GM21723 (cell line): ENCODE measurements around the gene MARK3.

ENCODE experiments used
- ATAC-seq: cut with Tn5 transposase; IDR thresholded peaks from one replicate; pipeline ENCODE4 v1.9.1; 2021; ENCODE audit warnings: mild to moderate bottlenecking, moderate library complexity; ENCODE audit not compliant: unreplicated experiment

Gene MARK3

DNA sequence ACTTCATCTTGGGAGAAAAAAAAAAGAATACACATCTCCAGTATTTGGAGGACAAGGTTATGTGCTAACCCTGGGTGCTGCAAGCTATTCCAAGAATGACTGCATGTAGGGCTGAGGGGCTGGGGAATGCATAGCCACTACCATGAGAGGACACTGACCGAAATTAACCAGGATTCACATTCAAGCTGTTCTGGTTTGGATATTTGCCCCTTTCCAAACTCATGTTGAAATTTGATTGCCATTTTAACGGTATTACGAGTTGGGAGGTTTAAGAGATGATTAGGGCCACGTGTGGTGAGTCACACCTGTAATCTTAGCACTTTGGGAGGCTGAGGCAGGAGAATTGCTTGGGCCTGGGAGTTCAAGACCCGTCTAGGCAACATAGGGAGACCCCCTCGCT lies 18.5 kb upstream of the MARK3 start:
- ATAC-seq: no peak

DNA sequence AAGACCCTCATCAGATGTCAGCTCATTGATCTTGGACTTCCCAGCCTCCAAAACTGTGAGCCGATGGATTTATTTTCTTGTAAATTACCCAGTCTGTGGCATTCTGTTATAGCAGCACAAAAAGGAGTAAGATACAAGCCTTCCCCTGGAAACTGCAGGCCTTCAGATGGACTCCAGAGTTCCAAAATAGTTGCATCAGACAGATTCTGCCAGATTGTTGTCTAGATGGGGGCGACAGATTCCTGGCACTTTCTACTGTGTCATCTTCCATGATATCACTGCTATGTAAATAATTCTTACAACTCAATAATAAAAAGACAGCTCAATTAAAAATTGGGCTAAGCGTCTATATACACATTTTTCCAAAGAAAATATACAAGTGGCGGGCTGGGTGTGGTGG lies 17.2 kb upstream of the MARK3 start:
- no peak for ATAC-seq

DNA sequence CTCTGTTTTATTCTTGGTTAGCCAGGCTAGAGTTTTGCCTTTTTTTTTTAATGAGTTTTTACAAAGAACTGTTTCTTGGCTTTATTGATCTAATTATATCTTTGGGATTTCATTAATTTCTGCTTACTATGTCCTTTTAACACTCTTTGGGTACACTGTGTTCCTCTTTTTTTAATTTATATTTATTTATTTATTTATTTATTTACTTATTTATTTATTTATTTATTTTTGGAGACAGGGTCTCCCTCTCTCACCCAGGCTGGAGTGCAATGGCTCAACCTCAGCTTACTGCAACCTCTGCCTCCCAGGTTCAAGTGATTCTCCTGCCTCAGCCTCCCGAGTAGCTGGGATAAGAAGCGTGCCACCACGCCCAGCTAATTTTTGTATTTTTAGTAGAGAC lies 15.1 kb upstream of the MARK3 start:
- ATAC-seq: no peak

DNA sequence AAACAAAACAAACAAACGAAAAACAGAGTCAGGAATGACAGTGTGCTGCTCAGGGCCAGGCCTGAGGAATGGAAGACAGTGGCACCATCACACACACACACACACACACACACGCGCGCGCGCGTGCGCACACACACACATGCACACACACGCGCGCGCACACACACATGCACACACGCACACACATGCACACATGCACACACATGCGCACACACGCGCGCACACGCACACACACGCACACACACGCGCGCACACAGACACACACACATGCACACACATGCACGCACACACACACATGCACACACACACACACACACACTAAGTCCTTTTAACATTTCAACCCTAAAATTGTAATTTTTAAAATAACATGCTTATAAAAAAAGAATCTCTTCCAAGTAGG lies 13.2 kb upstream of the MARK3 start:
- no peak for ATAC-seq

DNA sequence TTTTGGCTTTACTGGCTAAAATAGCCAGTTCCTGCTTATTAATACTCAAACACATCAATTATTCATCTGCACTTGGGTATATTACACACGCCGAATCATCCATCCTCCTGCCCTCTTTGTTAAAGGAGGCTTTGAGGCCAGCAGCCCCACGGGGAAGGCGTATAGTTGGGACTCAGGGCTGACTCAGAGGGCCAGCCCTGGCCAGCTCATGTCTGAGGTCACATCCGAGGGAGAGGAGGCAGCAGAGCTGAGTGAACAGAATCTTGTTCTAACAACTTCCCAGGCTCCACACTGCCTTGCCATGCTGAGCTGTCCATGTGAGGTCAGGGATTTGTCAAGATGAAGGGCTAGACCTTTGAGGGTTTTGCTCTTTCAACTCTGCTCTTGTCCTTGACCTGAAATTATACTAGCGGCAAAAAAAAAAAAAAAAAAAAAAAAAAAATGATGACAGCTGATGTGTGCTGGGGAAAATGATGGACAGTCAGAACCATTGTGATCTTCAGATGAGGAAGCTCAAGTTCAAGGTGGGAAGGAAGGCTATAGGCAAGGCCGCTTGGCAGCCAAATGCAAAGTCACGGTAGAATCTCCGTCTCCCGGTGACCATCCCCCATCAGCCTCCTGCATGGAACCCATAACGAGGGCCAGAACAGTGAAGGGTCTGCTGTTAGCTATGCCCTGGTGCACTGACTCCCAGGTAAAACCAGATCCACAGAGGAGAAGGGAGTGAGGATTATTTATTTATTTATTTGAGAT lies 12.5 kb upstream of the MARK3 start:
- ATAC-seq: no peak

DNA sequence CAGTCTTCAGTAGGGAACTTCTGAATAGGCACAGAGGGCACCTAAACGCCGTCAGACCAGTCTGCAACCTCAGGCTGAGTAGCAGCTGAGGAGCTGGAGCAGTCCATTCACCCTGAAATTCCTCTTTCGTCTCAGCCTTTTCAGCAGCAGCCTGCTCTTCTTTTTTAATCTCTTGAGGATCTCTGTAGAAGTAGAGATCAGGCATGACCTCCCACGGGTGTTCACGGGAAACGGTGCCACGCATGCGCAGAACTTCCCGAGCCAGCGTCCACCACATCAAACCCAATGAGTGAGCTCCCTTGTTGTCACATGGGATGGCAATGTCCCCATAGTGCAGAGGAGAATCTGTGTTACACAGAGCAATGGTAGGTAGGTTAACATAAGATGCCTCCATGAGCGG lies 11.1 kb upstream of the MARK3 start:
- ATAC-seq: no peak

DNA sequence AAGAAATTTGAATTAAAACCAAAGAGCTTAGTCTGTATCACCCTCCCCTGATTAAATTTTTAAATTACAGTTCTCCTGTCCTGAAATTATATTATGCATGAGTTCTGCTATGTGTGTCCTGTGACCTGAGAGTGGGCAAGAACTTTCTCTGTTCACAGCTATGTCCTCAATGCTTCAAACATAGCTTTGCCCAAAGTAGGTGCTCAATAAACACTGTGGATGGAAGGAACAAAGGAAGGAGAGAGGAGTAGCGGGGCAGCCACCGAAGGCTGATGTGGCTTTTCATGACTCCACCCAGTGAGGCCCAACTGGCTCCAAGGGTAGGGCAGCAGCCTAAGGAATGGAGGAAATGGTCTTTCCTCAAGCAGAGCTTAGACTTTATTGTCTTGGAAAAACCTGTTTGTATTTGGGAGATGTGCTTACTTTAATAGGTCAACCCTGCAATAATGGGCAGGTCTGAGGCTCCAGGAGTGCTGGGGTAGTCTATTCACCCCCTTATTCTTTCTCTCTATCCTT lies 7.6 kb upstream of the MARK3 start:
- no peak for ATAC-seq

DNA sequence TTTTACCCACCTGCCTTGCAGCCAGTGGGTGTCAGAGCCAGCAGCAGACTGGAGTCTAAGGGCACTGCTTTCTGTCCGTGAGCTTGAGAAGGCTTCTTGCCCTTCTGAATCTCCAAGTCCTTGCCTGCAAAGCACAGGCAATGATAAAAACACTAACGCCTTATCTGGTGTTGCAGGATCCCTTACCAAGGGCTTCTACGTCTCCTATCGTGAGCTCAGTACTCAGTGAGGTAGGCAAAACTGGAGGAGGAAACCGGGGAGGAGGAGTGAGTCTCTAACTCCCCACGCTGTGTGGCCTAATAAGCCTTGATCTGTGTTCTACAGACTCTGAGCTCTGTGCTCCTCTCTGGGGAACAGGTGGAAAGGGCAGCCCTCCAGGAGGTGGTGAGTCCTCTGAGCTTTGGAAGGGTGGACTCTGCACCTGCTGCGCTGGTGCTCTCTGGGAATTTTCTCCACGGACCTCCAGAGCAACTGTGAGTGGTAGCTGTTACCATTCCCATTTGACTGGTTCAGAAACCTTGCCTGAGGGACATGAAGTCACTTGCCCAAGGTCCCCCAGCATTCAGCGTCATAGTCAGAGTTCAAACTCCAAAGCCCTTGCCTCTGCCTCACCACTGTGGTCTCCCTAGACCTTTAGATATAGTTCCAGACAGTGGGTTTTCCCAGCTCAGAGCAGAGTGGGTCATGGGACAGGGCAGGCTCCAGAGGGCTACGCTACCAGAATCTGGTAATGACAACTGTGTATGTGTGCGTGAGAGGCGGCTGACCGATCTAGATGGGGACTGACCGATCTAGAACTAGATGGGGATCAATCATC lies 7.0 kb upstream of the MARK3 start:
- no peak for ATAC-seq

DNA sequence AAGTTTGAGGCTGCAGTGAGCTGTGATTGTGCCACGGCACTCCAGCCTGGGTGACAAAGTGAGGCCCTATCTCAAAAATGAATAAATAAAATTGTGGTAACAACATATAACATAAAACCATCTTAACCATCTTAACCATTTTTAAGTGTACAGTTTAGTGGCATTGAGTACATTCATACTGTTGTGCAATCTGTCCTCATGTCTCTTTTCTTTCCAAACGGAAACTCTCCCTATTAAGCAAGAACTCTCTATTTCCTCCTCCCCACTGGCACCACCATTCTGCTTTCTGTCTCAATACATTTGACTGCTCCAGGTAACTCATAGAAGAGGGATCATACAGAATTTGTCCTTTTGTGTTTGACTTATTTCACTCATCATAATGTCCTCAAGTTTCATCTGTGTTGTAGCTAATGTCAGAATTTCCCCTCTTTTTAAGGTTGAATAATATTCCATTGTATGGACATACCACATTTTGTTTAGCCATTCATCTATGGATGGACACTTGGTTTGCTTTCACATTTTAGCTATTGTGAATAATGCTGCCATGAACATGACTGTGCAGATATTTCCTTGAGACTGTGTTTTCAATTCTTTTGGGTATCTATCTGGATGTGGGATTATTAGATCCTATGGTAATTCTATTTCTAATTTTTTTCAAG lies 4.4 kb upstream of the MARK3 start:
- ATAC-seq: no peak

DNA sequence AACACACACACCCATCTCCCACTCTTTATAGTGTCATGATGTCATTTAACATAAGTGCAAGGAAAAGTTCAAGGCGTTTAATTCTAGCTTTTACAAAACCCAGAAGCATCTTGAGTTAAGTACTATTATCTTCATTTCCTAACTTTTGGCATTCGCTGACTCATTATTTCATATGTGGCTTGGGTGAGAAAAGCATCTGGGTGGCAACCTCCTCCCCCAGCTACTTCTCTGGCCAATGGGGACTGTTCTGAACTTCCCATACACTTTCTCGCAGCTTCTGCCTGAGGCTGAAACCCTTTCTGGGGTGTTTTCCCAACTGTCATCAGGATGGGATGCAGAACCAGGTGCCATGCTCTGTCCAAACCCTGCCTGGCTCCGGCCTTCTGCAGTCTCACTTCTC lies 2.8 kb upstream of the MARK3 start:
- ATAC-seq: no peak

DNA sequence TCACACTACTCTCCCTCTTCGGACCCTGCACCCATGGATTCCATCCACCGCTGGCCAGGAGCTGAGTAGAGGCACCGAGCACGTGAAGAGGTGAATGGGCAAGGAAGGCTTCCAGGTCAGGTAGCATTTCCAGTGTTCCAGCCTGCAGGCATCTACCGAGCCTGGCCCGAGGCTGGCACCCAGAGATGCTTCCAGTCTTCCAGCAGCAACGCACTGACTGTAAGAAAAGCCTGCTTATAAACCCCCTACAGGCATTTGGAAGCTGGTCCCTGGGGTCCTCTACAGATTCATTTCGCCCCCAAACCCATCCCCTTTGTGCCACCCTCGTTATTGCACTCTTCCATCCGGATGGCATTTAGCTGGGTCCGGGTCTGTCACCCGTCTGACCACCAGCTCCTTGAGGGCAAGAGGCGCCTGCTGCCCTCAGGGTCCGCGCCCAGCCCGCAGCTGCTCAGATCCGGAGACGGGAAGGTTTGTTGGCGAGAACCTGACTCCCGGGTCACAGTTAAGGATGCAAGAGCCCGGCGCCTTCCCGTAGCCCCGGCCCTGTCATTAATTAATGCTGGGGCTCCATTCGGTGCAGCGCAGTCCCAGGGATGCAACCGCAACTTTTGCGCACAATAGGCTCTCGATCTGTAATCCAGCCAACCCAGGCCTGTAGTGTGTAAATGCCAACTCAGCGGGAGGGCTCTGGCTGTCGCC lies 614 bp upstream of the MARK3 start:
- ATAC-seq: peak; percentile 4

DNA sequence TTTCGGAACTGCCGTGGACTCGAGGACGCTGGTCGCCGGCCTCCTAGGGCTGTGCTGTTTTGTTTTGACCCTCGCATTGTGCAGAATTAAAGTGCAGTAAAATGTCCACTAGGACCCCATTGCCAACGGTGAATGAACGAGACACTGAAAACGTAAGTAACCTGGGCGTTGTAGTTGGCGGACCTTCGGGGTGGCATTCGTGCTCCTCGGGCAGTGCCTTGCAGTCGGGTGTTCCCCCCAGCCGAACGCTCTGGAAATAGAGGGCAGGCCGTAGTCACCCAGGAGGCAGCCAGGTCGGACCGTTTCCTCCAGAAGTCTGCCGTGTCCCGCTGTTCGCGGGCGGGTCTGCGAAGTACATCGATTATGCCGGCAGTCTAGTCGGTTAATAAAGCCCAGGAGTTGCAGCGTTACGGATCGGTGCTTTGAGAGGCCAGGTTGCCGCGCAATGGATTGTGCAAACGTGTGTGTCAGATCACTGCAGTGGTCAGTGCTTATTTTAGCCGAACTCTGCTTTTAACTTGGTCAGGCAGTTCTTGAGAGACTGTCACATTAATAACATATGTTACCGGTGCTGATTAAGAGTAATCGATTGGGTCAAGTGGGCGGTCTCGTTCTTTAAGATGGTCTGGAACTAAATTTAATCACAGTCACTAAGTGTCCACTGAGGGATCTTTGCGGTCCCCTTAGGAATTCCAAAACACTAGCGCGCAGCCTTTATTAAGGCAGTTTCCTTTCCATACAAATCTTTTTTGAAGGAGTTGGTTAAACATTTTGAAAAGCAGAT lies 906 bp downstream of the MARK3 start:
- ATAC-seq: peak; percentile 27

DNA sequence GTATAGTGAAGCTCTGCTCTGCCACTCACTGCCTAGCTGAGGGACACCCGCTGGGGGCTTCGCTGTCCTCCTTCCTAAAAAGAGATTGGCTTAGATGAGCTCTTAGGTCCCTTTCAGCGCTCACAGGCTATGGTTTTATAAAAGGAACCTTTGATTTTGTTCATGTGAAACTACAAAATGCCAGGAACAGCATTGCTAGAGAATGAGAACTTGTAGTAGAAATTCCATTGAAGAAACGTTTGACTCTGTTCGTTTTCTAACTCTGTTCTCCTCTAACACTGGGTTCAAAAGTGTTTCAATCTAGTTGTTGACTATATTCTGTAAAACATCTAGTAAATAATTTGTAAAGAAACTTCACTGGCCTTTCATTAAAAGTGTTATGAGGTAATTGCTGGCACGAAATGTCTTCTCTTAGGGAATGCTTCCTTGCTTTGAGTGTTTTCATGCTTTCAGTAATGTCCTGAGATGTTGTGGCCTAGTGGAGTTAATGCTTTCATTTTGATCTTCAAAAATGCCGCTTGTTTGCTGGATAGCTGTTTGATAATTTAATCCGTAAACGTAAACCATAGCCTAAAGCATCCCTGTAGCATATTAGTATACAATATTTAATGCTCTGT lies 1.6 kb downstream of the MARK3 start:
- ATAC-seq: no peak

DNA sequence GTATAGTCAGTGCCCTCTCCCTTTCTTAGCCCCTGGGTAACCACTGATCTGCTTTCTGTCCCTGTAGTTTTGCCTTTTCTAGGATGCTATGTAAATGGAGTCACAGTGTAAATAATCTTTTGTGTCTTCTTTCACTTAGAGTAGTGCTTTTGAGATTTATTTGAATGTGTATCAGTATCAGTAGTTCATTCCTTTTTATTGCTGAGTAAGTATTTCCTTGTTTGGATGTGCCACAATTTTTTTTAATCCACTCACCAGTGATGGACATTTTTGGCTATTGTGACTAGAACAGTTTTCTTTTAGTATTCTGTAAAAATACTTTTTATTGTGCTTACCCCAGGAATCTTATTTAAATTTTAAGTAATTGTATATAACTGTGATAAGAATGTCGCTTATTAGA lies 3.4 kb downstream of the MARK3 start:
- ATAC-seq: no peak

DNA sequence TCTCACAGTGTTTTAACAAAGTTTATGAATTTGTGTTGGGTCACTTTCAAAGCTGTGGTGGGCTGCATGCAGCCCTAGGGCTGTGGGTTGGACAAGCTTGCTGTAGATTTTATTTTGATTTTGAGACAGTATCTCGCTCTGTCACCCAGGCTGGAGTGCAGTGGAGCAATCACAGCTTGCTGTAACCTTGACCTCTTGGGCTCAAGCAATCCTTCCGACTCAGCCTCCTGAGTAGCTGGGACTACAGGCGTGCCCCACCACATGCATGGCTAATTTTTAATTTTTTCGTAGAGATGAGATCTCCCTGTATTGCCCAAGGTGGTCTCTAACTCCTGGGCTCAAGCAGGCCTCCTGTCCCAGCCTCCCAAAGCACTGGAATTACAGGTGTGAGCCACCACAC lies 5.4 kb downstream of the MARK3 start:
- ATAC-seq: no peak

DNA sequence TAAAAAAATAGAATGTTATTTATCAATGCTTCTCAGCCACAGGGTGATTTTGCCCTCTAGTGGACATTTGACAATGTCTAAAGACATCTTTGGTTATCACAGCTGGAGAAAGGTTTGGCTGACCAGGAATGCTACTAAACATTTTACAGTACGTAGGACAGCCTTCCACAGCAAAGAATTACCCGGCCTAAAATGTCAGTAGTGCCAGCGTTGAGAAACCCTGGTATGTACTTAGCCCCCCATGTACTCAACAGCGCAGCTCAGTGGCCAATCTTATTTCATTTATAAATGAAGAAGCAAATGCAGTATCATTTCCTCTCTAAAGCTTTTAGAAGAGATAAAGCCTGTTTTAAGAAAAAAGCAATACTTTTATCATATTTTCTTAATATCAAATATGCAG lies 5.8 kb downstream of the MARK3 start:
- ATAC-seq: no peak

DNA sequence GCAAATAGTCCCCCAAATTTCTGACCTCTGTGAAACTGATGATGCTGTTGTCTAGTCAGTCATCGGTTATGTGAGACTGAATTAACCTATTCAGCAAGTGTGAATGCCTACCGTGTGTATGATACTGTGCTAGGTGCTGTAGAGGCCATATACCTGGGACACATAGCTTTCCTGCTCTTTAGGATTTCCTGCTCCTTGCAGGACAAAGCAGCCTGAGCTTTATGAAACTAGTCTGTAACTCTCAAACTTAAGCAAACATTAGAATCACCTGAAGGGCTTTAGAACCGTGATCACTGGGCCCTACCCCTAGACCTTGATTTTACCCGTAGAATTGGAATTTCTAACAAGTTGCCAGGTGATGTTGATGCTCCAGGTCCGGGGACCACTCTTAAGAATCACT lies 6.9 kb downstream of the MARK3 start:
- no peak for ATAC-seq

DNA sequence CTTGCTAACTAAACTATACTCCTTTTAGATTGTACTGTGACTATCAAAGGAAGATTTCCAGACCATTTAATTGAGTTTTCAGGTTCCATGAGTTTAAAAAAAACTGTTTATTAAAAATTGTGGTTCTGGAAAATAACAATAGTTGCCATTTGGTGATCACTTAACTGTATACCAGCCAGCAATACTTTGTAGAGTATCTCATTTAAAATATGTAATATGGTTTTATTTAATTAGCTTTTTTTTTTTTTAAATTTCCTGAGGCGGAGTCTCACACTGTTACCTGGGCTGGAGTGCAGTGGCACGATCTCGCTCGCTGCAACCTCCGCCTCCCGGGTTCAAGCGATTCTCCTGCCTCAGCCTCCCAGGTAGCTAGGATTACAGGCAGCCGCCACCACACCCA lies 7.4 kb downstream of the MARK3 start:
- no peak for ATAC-seq

DNA sequence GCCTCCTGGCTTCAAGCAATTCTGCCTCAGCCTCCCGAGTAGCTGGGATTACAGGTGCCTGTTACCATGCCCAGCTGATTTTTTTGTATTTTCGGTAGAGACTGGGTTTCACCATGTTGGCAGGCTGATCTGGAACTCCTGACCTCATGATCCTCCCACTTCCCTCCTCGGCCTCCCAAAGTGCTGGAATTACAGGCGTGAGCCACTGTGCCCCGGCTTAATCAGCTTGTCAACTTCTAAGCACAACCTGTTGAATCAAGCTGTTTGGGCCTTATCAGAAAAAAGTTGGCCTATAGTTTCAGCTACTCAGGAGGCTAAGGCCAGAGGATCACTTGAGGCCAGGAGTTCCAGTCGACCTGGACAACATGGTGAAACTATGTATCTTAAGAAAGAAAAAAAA lies 7.9 kb downstream of the MARK3 start:
- ATAC-seq: no peak
